NCI-H1694 (cell line): Measurements from ENCODE around the gene CD8B.

ENCODE experiments used
- DNase-seq: peaks from one replicate; lab custom pipeline; 2025; lab: John Stamatoyannopoulos, UW

The CD8B gene

DNA sequence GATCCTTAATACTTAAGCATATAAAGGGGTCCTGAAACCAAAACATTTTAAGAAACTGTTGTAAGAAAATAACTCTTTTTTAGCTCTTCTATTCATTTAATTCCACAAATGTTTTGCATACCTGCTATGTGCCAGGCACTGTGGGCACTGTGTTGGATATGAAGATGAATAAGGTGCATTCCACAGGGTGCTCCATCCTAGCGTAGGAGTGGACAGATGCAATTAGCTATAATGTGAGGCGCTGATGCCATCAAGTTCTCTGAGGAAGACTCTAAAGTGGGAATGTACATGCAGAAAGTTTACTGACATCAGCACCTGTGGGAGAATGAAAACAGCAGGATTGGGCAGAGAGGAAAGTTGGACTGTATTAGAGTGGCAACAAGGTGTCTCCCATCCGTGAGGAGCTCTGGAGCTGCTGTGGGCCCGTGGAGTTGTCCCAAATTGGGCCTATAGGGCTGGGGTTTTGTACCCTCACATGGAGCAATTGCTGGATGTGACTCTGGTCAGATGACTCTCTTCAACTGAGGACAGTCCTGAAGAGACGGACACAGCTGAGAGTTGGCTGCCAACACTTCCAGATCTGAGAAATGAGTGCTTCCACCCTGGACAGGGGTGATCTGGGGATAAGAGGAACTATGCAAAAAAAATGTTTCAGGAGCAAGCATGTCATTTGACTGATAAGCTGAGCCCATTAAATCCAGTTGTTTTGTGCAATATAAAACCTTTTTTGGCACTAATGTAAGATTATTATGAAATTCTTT lies 93.3 kb downstream of the CD8B start:
- no peak for DNase-seq
